Endothelial cell of umbilical vein (primary cell): ENCODE measurements around the gene HOXA1. TPM values are rescaled to one million over a fixed set of nuclear protein-coding genes. Genes with fewer than 3 reads are reported as not detected.

Source experiments
- BruUV-seq: library from RNA; stranded (reverse); fragments of 400-500 nt; replicated peaks from 2 replicates; lab custom pipeline; 2021; lab: Mats Ljungman, UMichigan
- CTCF ChIA-PET: fragments of 300-600, 350-600 bp; sonication (Branson Sonifier 250); formaldehyde crosslinking; loops from one replicate; lab custom pipeline; 2021; ENCODE audit warnings: antibody characterized with exemption, inconsistent platforms; lab: Charles Lee
- POLR2A ChIA-PET: fragments of 300-600, 350-600 bp; sonication (Branson Sonifier 250); formaldehyde crosslinking; loops from one replicate; lab custom pipeline; 2021; ENCODE audit warnings: antibody characterized with exemption, inconsistent platforms; lab: Charles Lee
- DNase-seq: peaks from one replicate; pipeline ENCODE4 v3.0.0-alpha.2; 2011; ENCODE audit warnings: low read depth, low spot score
- FAIRE-seq: peaks from 2 replicates; lab custom pipeline; 2011; peaks lifted over from hg19 to GRCh38; lab: Jason Lieb, UNC
- H2AFZ ChIP-seq: 2 replicates; pipeline ENCODE4 v1.6.0; 2012; ENCODE audit warnings: low read depth, low read length, control low read depth, inconsistent platforms
- H3K27ac ChIP-seq: 2 replicates; pipeline ENCODE4 v1.5.1; 2011; ENCODE audit warnings: low read depth, mild to moderate bottlenecking, control low read depth, low read length, moderate library complexity; ENCODE audit not compliant: insufficient read depth
- H3K27me3 ChIP-seq, 2 experiments: 2 replicates each; pipeline versions ENCODE4 v1.6.0 to v1.6.1; 2011; ENCODE audit warnings: low read length in 2 of 2, mixed read lengths in 1 of 2; ENCODE audit not compliant: control insufficient read depth in 2 of 2, insufficient read depth in 2 of 2
- H3K36me3 ChIP-seq, 2 experiments: 2 replicates in 1 of 2; 3 replicates in 1 of 2; pipeline ENCODE4 v1.5.1; 2011; ENCODE audit warnings: low read length in 2 of 2, mild to moderate bottlenecking in 1 of 2, moderate library complexity in 1 of 2; ENCODE audit not compliant: control insufficient read depth in 2 of 2, insufficient read depth in 2 of 2; ENCODE audit errors: extremely low read depth in 1 of 2
- H3K4me1 ChIP-seq: 3 replicates; pipeline ENCODE4 v1.5.1; 2011; ENCODE audit warnings: mild to moderate bottlenecking, low read length; ENCODE audit not compliant: control insufficient read depth, insufficient read depth; ENCODE audit errors: extremely low read depth
- H3K4me2 ChIP-seq: 2 replicates; pipeline ENCODE4 v1.6.1; 2011; ENCODE audit warnings: low read length, control low read depth, mixed read lengths; ENCODE audit not compliant: insufficient read depth
- H3K4me3 ChIP-seq, 3 experiments: fragments of 200-600 bp in 1 of 3; sonication (generic), shearing (Covaris generic) in 1 of 3; replicated peaks in 1 of 3; 2 replicates each; pipeline ENCODE4 v1.5.1; 2011 to 2016; ENCODE audit warnings: control low read depth in 3 of 3, low read length in 3 of 3, mild to moderate bottlenecking in 2 of 3, inconsistent platforms in 1 of 3, low read depth in 1 of 3, moderate library complexity in 1 of 3; ENCODE audit not compliant: insufficient read depth in 1 of 3
- H3K79me2 ChIP-seq: 2 replicates; pipeline ENCODE4 v1.6.0; 2012; ENCODE audit warnings: low read length, inconsistent platforms; ENCODE audit not compliant: control insufficient read depth, insufficient read depth
- H3K9ac ChIP-seq: replicated peaks from 2 replicates; pipeline ENCODE3; 2011; ENCODE audit warnings: low read length, control low read depth; ENCODE audit not compliant: insufficient read depth; ENCODE audit errors: extremely low read depth
- H3K9me1 ChIP-seq: replicated peaks from 3 replicates; pipeline ENCODE4 v1.6.0; 2011; ENCODE audit warnings: mild to moderate bottlenecking, low read length; ENCODE audit not compliant: control insufficient read depth, insufficient read depth; ENCODE audit errors: extremely low read depth
- H3K9me3 ChIP-seq: replicated peaks from 2 replicates; pipeline ENCODE4 v1.5.1; 2012; ENCODE audit warnings: low read length, inconsistent platforms; ENCODE audit not compliant: control insufficient read depth, insufficient read depth
- H4K20me1 ChIP-seq: replicated peaks from 2 replicates; pipeline ENCODE3; 2011; ENCODE audit warnings: mild to moderate bottlenecking, low read length; ENCODE audit not compliant: control insufficient read depth, insufficient read depth; ENCODE audit errors: extremely low read depth
- EZH2 ChIP-seq: IDR thresholded peaks from 2 replicates; pipeline ENCODE4 v1.6.1; 2012; ENCODE audit warnings: borderline replicate concordance, low read depth, mild to moderate bottlenecking, moderate library complexity, low read length, inconsistent platforms; ENCODE audit not compliant: severe bottlenecking
- FOS ChIP-seq: IDR thresholded peaks from 2 replicates; pipeline ENCODE4 v1.6.1; 2011; ENCODE audit warnings: mild to moderate bottlenecking, low read length, moderate library complexity, borderline replicate concordance; ENCODE audit not compliant: insufficient read depth
- MYC ChIP-seq: IDR thresholded peaks from one replicate; pipeline ENCODE4 v1.6.1; 2011; ENCODE audit warnings: mild to moderate bottlenecking, low read depth, low read length
- POLR2A ChIP-seq: IDR thresholded peaks from 2 replicates; pipeline ENCODE4 v1.6.1; 2012; ENCODE audit warnings: low read depth, mild to moderate bottlenecking, control low read depth, low read length
- POLR2AphosphoS5 ChIP-seq: IDR thresholded peaks from 2 replicates; pipeline ENCODE4 v1.6.1; 2012; ENCODE audit warnings: low read depth, mild to moderate bottlenecking, control low read depth, low read length, moderate library complexity; ENCODE audit not compliant: insufficient read depth
- dilution Hi-C: fragments of 300-500 bp; cut with MboI; formaldehyde crosslinking; loops from one replicate; pipeline ENCODE4 v1.15.0; 2019; ENCODE audit warnings: low sequenced_read_pairs; ENCODE audit not compliant: extremely low pct_ligation_motif_present
- intact Hi-C: fragments of 100-400 bp; cut with micrococcal nuclease; formaldehyde crosslinking; loops from one replicate; pipeline ENCODE4 v1.10.0; 2022
- polyA plus RNA-seq, 4 experiments: library from polyadenylated mRNA; depleted of rRNA in 3 of 4; stranded (reverse) in 3 of 4; unstranded in 1 of 4; fragments of >200 nt; gene quantifications; 2 replicates each; pipeline versions ENCODE4 v1.2.1 to v1.2.3, GENCODE V29; 2011 to 2012; ENCODE audit warnings: missing spikeins in 1 of 4
- total RNA-seq: library from RNA; stranded (reverse); gene quantifications from 2 replicates; pipeline ENCODE4 v1.2.3, GENCODE V29; 2021
- TF ChIP-seq, protein P1 (sequence below), 2 donors: IDR thresholded peaks; 1 replicate in 1 of 2; 2 replicates in 1 of 2; pipeline ENCODE4 v1.5.1; 2011; ENCODE audit warnings: low read length in 2 of 2, mild to moderate bottlenecking in 2 of 2, moderate library complexity in 2 of 2, control low read depth in 1 of 2, inconsistent platforms in 1 of 2, low read depth in 1 of 2; ENCODE audit not compliant: insufficient read depth in 1 of 2; ENCODE audit errors: extremely low read depth in 1 of 2

Gene HOXA1
- total and polyA plus RNA-seq, 2 donors (not counting 3 experiments of a cell fraction or from before 2014, with no cell fraction given): 1.2 to 2.4 TPM

DNA sequence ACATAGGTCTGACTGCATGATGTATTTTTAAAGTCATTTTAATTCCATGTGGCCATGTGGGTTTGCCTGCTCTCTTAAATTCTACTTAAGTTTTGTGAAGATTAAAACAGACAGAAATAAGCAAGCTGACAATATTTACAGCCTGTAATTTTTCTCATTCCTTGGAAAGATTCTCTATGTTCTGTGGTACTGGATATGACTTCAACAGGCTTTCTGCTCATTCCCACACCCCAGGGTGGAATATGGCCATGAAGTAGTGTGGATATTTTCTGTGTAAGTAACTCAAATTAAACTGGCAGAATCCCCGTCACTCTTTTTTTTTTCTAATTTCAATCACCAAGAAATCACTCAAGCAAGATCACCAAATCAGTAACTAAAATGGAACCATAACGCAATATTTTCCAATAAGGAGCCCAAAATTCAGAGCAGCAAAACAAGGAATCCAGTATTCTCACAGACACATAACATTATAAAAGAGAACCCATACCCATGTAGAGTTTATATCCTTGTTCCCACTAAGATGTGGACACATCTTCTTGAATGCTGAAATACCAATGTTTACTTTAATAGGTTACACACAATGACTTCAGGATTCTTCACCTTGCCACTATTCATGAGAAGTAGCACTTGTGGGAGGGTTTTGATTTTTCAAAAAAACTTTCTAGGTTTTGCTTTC lies 42.0 kb upstream of the HOXA1 start:
- dilution Hi-C loops: no loop called here
- Histone ChIP-seq H3K4me3 (no peak overlapping the region), H3K9me3 (no peaks in the 10 kb centered on the region), H3K27ac (peak overlapping the region; percentile 82), H3K9ac (peak overlapping the region; percentile 84), H3K27me3 (no peaks in the 10 kb centered on the region), H3K9me1 (no peaks in the 10 kb centered on the region), H4K20me1 (no peaks in the 10 kb centered on the region), H2AFZ (no peak overlapping the region), H3K4me2 (peak overlapping the region; percentile 92), H3K79me2 (peaks cover 85% of the 10 kb centered on the region), H3K4me1 (peaks cover 89% of the 10 kb centered on the region), H3K36me3 (peaks cover 0 to 6% of the 10 kb centered on the region in 2 experiments)
- peak; percentile 15 for FAIRE-seq
- no TSS peak for BruUV-seq
- TF ChIP-seq, protein P1, sequence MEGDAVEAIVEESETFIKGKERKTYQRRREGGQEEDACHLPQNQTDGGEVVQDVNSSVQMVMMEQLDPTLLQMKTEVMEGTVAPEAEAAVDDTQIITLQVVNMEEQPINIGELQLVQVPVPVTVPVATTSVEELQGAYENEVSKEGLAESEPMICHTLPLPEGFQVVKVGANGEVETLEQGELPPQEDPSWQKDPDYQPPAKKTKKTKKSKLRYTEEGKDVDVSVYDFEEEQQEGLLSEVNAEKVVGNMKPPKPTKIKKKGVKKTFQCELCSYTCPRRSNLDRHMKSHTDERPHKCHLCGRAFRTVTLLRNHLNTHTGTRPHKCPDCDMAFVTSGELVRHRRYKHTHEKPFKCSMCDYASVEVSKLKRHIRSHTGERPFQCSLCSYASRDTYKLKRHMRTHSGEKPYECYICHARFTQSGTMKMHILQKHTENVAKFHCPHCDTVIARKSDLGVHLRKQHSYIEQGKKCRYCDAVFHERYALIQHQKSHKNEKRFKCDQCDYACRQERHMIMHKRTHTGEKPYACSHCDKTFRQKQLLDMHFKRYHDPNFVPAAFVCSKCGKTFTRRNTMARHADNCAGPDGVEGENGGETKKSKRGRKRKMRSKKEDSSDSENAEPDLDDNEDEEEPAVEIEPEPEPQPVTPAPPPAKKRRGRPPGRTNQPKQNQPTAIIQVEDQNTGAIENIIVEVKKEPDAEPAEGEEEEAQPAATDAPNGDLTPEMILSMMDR (IDR thresholded peaks at IDR 0.05; ENCODE audit: extremely low read depth in 1 of 2, insufficient read depth in 1 of 2, low read depth in 1 of 2, low read length in 2 of 2): no peak
- TF ChIP-seq EZH2: no peak
- no peak for TF ChIP-seq FOS
- TF ChIP-seq MYC: no peak
- TF ChIP-seq POLR2AphosphoS5: no peak
- no peak for TF ChIP-seq POLR2A
- ChIA-PET POLR2A (no interaction called here), CTCF (interaction anchor here (1.9 kb wide), 1 partner anchor 23 kb away, joined by 6 read pairs; no protein-coding TSS in a partner anchor)
- DNase-seq: peak; percentile 78
- intact Hi-C loops: no loop called here
